Loucy (cell line): ENCODE data around the gene AMZ2.

Source experiments
- H2AFZ ChIP-seq: fragments of 200-600 bp; sonication (generic); 2 replicates; pipeline ENCODE4 v1.6.0; 2016; ENCODE audit warnings: antibody characterized with exemption, mild to moderate bottlenecking, low read length, moderate library complexity
- H3F3A ChIP-seq: fragments of 200-600 bp; 2 replicates; pipeline ENCODE4 v1.6.0; 2016; ENCODE audit warnings: antibody characterized with exemption, low read depth, mild to moderate bottlenecking
- H3K27me3 ChIP-seq: fragments of 200-600 bp; sonication (generic); 2 replicates; pipeline ENCODE4 v1.6.1; 2014; ENCODE audit warnings: low read length, mild to moderate bottlenecking; ENCODE audit not compliant: insufficient read depth, poor library complexity, severe bottlenecking
- H3K36me3 ChIP-seq: fragments of 200-600 bp; sonication (generic); 2 replicates; pipeline ENCODE4 v1.6.1; 2016; ENCODE audit warnings: low read length; ENCODE audit not compliant: insufficient read depth
- H3K4me1 ChIP-seq: fragments of 200-600 bp; sonication (generic); 2 replicates; pipeline ENCODE4 v1.5.1; 2014; ENCODE audit warnings: low read length, mild to moderate bottlenecking; ENCODE audit not compliant: insufficient read depth, poor library complexity, severe bottlenecking
- H3K4me2 ChIP-seq: fragments of 200-600 bp; sonication (generic); 2 replicates; pipeline ENCODE4 v1.6.0; 2014; ENCODE audit warnings: antibody characterized with exemption, low read length, low read depth, mild to moderate bottlenecking; ENCODE audit not compliant: poor library complexity, severe bottlenecking
- H3K4me3 ChIP-seq: fragments of 200-600 bp; sonication (generic); 2 replicates; pipeline ENCODE4 v1.5.1; 2014; ENCODE audit warnings: low read length, mild to moderate bottlenecking, mixed read lengths; ENCODE audit not compliant: poor library complexity, severe bottlenecking
- H3K79me2 ChIP-seq: fragments of 200-600 bp; sonication (generic); 2 replicates; pipeline ENCODE4 v1.6.1; 2014; ENCODE audit warnings: low read length; ENCODE audit not compliant: insufficient read depth
- H3K9ac ChIP-seq: fragments of 200-600 bp; sonication (generic); 2 replicates; pipeline ENCODE4 v1.6.0; 2014; ENCODE audit warnings: mild to moderate bottlenecking, low read depth, low read length, moderate library complexity; ENCODE audit not compliant: poor library complexity, severe bottlenecking
- H3K9me2 ChIP-seq: fragments of 200-600 bp; sonication (generic); replicated peaks from 2 replicates; pipeline ENCODE4 v1.6.1; 2016; ENCODE audit warnings: low read depth, low read length, mixed read lengths
- H3K9me3 ChIP-seq: fragments of 200-600 bp; sonication (generic); 2 replicates; pipeline ENCODE4 v1.6.1; 2014; ENCODE audit warnings: mild to moderate bottlenecking, antibody characterized with exemption, low read length, low read depth; ENCODE audit not compliant: insufficient read depth
- H4K20me1 ChIP-seq: fragments of 200-600 bp; sonication (generic); 2 replicates; pipeline ENCODE4 v1.6.0; 2014; ENCODE audit warnings: antibody characterized with exemption, low read length, mild to moderate bottlenecking; ENCODE audit not compliant: insufficient read depth, poor library complexity, severe bottlenecking
- EZH2phosphoT487 ChIP-seq: fragments of 200-600 bp; IDR thresholded peaks from 2 replicates; pipeline ENCODE4 v1.6.1; 2018; ENCODE audit warnings: antibody characterized with exemption, mild to moderate bottlenecking, moderate library complexity, borderline replicate concordance
- TF ChIP-seq, protein P1 (sequence below): fragments of 200-600 bp; sonication (generic); conservative IDR thresholded peaks from 2 replicates; pipeline ENCODE4 v1.5.1; 2014; ENCODE audit warnings: mild to moderate bottlenecking, antibody characterized with exemption, low read length

AMZ2 gene, protein sequence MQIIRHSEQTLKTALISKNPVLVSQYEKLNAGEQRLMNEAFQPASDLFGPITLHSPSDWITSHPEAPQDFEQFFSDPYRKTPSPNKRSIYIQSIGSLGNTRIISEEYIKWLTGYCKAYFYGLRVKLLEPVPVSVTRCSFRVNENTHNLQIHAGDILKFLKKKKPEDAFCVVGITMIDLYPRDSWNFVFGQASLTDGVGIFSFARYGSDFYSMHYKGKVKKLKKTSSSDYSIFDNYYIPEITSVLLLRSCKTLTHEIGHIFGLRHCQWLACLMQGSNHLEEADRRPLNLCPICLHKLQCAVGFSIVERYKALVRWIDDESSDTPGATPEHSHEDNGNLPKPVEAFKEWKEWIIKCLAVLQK

GRCh38 chr17:68247445-68248198 lies at the start of gene AMZ2:
TSS of gene AMZ2 (plus strand) at chr17:68248043. CDS start at chr17:68250188, 2,145 bp downstream.
- TF ChIP-seq, protein P1, sequence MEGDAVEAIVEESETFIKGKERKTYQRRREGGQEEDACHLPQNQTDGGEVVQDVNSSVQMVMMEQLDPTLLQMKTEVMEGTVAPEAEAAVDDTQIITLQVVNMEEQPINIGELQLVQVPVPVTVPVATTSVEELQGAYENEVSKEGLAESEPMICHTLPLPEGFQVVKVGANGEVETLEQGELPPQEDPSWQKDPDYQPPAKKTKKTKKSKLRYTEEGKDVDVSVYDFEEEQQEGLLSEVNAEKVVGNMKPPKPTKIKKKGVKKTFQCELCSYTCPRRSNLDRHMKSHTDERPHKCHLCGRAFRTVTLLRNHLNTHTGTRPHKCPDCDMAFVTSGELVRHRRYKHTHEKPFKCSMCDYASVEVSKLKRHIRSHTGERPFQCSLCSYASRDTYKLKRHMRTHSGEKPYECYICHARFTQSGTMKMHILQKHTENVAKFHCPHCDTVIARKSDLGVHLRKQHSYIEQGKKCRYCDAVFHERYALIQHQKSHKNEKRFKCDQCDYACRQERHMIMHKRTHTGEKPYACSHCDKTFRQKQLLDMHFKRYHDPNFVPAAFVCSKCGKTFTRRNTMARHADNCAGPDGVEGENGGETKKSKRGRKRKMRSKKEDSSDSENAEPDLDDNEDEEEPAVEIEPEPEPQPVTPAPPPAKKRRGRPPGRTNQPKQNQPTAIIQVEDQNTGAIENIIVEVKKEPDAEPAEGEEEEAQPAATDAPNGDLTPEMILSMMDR: no peak
- no peak for TF ChIP-seq EZH2phosphoT487
- H3K36me3 ChIP-seq: no peaks in the 10 kb centered on the region
- peaks cover 35% of the 10 kb centered on the region for H3K79me2 ChIP-seq
- H4K20me1 ChIP-seq: no peaks in the 10 kb centered on the region
- H3K4me1 ChIP-seq: peaks cover 25% of the 10 kb centered on the region
- H3K27me3 ChIP-seq: no peaks in the 10 kb centered on the region
- H3K9me3 ChIP-seq: no peaks in the 10 kb centered on the region
- H3K4me3 ChIP-seq: peak within 1 kb of the TSS; percentile 89
- peak within 1 kb of the TSS; percentile 86 for H3K4me2 ChIP-seq
- H3F3A ChIP-seq: no peaks in the 10 kb centered on the region
- H2AFZ ChIP-seq: peak within 1 kb of the TSS; percentile 78
- no peaks in the 10 kb centered on the region for H3K9me2 ChIP-seq
- peak within 1 kb of the TSS; percentile 97 for H3K9ac ChIP-seq

- Histone ChIP-seq H3K4me1 (peaks cover 9% of the 10 kb centered on the region), H3K9ac (no peak overlapping the region), H3K4me2 (no peak overlapping the region), H3K27me3 (no peaks in the 10 kb centered on the region), H4K20me1 (no peaks in the 10 kb centered on the region), H3K4me3 (no peak overlapping the region), H3K9me3 (no peaks in the 10 kb centered on the region), H3K79me2 (no peaks in the 10 kb centered on the region), H2AFZ (no peak overlapping the region), H3F3A (no peaks in the 10 kb centered on the region; the same call in 1 of the 2 replicates), H3K9me2 (no peaks in the 10 kb centered on the region), H3K36me3 (no peaks in the 10 kb centered on the region)
- TF ChIP-seq, protein P1: no peak
- no peak for TF ChIP-seq EZH2phosphoT487
Observed at GRCh38 chr17:68198931-68199836, 48.7 kb upstream of the AMZ2 start.
